ENCODE results near the gene ATP11A.
"Not testable (repeated sequence)": the region's sequence is repeated elsewhere in the genome, so short reads cannot be mapped to it uniquely, and the experiment has no call there.

The ATP11A gene

DNA sequence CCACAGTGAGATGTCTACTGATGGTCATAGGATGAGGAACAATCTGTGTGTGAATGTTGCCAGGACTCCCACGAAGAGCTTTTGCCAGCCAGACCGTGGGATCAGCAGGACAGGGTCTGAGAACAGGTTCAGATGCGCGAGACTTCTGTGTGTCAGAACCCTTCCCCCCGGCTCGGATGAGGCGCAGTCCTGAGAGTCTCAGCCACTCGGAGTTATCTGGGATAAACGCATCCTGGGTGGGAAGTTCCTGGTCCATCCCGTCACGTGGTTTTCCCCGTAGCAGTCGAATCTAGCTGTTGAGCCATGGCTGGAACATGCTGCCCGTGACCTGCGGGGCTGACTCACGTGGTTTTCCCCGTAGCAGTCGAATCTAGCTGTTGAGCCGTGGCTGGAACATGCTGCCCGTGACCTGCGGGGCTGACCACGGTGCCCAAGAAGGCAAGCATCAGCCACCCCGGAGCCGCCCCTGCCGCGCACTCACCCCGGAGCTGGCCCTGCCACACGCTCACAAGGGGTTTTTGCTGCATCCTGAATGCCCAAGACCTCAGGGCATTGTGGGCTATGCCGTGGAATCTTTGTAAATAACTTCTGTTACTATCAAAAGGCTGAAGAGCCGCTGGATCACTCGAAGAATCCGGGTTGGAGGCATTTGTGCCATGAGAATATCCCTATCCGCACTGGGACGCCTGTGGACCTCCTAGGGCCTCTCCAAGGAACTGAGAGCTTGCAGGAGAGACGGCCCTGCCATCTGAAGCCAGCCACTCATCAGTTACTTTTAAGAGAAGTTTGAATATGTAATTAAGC lies 148.4 kb downstream of the ATP11A start:
- no peak for DNase-seq (ENCODE audit: low read depth in 2 of 2)

DNA sequence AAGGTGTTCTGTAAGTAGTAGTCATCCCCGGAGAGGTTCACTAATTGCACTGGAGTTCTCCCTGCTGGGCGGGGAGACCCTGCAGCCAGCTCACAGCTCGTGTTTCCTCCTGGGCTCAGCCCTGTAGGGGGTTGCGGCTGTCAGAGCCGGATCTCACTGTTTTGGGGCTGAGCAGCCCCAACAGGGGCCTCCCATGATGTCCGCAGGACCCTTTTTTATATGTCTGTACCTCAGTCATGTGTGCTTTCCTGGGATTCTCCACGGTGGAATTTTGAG lies 148.9 kb downstream of the ATP11A start:
- DNase-seq (ENCODE audit: low read depth in 2 of 2): no peak

DNA sequence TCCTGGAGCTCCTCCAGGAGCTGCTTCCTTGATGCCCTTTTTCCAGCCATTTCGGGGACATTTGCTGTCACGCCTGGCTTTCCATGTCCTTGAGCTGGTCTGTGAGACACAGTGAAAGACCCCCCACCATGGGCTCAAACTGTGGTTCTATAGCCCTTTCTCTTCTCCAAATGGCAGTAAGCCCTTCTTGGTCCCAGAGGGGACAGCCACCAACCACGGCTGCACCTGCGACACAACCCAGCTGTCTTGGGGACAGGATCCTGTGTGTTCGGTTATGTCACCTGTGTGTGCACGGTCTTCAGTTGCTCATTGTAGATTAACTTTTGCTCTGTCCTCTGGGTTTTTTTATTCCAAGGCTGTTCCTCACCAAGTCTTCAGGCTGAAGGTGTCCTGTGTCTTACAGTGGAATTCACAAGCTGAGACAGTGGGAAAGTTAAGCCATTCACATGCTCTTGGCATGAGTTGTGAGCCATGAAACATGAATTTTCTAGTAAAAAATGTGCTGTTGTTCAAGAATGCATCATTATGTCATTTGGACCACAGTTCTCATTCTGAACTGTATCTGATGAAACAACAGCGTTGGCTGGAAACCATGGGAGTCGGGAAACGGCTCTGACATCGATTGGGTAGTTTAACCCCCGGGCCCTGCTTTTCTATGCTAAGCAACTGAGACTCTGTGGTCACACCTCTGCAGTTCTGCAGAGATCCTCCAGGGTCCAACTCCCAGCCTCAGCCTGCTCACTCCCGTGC lies 149.7 kb downstream of the ATP11A start:
- no peak for DNase-seq (ENCODE audit: low read depth in 2 of 2)

DNA sequence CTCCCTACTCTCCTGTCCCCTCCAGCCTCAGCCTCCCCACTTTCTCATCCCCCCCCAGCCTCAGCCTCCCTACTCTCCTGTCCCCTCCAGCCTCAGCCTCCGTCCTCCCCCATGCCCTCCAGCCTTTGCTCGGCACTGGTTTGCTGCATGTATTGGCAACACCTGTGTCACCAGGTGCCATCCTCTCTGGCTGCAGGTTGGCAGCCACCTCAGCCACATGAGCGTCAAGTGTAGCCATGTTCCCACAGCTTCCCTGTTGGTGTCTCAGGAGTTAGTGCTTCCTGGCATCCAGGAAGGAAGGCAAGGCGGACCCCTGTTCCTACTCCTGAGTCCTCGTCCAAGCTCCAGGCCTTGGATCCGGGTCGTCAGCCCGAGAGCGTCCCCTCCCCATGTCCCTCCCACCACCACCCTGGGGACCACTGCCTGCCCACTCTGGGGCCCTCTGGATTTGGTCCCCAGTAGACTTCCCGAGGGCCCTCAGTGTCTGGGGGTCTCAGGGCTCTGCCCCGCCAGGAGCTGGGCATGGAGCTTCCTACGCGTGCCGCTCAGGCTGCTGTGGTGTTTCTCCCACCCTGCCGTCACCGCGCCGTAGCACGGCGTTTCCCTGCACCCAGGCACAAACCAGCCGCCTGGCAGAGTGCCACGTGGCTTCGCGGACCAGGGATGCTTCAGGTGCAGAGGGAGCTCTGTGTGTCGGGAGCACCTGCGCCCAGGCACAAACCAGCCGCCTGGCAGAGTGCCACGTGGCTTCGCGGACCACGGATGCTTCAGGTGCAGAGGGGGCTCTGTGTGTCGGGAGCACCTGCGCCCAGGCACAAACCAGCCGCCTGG lies 150.8 kb downstream of the ATP11A start:
- no peak for DNase-seq (ENCODE audit: low read depth in 2 of 2)

DNA sequence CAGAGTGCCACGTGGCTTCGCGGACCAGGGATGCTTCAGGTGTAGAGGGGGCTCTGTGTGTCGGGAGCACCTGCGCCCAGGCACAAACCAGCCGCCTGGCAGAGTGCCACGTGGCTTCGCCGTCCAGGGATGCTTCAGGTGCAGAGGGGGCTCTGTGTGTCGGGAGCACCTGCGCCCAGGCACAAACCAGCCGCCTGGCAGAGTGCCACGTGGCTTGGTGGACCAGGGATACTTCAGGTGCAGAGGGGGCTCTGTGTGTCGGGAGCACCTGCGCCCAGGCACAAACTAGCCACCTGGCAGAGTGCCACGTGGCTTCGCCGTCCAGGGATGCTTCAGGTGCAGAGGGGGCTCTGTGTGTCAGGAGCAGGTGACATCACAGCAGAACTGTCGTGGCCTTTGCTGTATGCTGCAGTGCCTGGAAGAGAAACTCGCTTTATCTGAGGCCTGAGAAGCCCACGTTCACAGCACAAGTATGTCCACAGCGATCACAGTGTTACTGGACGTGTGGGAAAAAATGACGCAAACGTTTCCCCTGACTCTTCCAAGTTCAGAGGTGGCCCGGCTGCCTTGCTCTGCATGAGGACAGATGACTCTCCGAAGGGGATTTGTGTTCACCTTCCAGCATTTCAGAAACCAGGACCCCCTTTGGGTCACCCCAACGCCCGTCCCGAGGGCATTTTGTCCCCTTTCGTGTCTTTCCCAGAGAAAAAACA lies 151.6 kb downstream of the ATP11A start:
- DNase-seq (ENCODE audit: low read depth in 2 of 2): not testable (repeated sequence)

DNA sequence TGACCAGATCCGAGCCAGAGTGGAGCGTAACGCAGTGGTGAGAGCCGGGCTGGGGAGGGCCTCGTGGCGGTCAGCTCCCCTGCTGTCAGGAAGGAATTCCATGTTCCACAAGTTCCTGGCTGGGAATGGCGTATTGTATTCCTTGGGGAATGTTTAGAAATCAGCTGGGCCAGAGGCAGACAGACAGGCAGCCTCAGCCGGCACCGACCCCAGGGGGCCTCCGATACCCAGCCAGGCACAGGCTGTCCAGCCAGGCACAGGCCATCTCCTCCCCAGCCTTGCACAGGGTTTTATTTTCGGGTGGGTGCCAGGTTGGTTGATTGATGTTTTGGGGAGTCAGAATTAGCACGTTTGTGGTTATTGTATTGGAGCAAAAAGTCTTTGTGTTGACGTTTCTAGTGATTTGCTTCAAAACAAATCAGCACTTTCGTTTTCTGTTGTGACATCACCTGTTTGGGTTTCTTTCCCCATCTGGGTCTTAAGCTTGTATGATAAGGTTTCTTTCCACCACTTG lies 152.6 kb downstream of the ATP11A start:
- no peak for DNase-seq (ENCODE audit: low read depth in 2 of 2)

DNA sequence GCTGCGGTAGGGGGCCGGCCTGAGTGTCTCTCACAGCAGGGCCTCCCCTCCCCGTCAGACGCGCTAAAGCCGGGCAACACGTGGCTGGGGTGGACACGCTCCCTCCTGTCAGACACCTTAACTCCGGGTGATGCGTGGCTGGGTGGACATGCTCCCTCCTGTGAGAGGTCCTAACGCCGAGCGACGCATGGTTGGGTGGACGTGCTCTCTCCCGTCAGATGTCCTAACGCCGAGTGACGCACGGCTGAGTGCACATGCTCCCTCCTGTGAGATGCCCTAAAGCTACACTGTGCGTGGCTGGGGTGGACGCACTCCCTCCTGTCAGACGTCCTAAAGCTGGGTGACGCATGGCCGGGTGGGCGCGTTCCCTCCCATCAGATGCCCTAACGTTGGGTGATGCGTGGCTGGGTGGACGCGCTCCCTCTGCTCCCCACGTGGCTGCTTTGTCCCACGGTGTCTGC lies 153.1 kb downstream of the ATP11A start:
- DNase-seq (ENCODE audit: low read depth in 2 of 2): no peak

DNA sequence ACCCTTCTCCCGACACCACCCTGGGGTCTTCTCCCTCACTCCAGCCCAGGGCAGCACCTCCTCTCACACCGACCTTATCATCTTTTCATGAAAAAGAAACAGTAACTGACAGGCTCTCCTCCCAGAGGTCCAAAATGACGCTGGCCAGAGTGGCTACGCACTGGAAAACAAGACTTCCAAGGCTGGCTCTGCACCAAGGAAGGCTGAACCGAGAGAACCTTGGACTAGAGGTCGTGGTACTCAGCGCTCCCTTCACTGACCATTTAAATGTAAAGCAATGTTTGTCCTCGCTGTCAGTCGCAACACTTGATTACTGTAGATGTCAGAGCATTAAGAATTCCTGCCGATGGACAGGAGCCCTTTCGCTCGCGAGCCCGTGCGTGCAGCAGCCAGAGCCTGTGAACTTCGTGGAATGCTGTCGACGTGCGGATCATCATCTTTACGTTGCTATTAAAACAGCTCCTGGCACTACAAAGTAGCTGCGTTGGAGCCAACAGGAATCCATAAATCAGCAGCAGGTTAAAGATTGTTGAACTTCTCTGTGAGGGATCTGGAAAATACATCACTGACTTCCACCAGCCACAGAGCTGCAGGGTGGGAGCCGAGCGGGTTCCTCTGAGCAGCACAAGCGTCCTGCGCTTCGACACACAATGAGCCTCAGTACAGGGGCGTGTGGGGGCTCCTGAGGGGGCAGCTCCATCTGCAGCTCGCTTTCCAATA lies 153.7 kb downstream of the ATP11A start:
- DNase-seq (ENCODE audit: low read depth in 2 of 2): no peak

DNA sequence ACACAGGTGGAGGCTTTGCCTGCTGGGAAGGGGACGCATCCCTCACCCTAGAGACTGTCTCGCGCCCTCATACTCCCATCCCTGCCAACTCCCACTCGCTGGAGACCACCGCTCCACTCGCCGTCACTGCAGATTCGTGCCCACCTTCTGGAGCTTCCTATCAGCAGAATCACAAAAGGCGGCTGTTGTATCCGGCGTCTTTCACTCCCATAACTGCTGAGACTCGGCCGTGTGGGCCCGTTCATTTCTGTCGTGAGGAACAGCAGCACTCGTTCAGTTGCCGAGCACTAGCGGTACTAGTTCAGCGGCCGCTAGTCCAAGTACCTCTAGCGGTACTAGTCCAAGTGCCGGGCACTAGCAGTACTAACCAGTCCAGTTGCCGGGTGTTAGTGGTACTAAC lies 154.6 kb downstream of the ATP11A start:
- DNase-seq (ENCODE audit: low read depth in 2 of 2): no peak

DNA sequence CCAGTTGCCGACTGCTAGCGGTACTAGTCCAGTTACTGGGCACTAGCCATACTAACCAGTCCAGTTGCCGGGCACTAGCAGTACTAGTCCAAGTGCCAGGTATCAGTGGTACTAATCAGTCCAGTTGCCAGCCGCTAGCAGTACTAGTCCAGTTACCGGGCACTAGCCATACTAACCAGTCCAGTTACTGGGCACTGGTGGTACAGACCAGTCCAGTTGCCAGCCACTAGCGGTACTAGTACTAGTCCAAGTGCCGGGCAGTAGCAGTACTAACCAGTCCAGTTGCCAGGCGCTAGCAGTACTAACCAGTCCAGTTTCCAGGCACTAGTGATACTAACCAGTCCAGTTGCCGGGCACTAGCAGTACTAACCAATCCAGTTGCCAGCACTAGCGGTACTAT lies 155.0 kb downstream of the ATP11A start:
- DNase-seq (ENCODE audit: low read depth in 2 of 2): no peak

DNA sequence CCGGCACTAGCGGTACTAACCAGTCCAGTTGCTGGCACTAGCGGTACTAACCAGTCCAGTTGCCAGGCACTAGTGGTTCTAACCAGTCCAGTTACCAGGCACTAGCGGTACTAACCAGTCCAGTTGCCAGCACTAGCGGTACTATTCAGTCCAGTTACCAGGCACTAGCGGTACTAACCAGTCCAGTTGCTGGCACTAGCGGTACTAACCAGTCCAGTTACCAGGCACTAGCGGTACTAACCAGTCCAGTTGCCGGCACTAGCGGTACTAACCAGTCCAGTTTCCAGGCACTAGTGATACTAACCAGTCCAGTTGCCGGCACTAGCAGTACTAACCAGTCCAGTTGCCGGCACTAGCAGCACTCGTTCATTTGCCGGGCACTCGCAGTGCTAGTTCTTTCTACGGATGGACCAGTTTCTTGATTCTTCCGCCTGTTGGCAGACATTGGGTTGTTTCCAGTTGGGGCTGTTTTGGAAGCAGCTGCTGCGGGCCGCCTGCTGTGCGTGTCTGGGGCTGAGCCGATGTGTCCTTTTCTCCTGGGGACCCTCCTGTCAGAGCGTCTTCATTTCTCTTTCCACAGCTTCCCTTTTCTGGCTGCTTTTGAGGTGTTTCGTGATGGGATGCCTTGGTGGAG lies 155.8 kb downstream of the ATP11A start:
- DNase-seq (ENCODE audit: low read depth in 2 of 2): no peak

DNA sequence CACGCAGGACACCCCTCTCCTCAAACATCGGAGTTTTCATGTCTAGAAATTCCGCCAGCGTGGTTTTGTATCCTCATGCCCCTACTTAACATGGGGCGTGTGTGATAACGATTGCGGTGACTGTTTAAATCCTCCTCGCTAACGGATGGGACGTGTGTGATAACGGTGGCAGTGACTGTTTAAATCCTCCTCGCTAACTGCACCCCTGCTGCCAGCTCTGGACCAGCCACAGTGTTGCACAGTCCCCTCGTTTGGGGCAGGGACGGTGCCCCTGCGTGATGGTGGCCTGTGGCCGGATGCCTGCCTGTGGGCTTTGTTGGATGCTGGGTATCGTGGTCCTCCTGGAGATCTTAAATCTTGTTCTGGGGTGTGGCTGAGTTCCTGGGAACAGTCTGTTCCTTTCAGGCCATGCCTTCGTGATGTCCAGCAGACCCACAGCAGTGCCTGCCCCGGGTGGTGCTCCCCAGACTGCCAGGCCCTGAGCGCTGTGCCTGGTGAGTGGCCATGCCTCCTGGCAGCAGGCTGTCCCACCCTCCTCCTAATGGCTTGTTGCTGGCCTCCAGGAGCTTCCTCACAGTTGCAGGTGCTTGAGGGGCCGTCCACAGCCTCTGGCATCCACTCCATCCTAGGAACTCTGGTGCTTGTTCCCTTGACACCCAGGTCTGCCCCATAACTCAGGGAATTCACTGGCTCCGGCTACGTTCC lies 156.7 kb downstream of the ATP11A start:
- DNase-seq (ENCODE audit: low read depth in 2 of 2): no peak

DNA sequence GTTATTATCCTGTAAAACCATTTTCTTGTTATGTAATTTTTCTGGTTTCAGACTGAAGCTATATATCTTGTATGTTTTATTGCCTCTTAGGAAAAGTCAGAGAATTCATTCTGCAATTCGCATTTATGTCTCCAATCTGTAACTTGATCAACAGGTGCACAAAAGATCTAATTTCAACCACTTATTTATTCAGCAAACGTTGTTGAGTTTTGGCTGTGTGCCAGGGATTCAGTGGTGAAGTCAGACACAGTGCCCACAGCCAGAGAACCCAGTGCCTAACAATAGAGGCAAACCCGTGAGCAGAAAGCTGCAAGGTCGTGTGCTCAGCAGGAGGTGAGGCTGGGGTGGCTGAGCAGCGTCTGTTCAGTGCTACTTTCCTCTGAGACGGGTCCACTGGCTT lies 159.7 kb downstream of the ATP11A start:
- no peak for DNase-seq (ENCODE audit: low read depth in 2 of 2)

DNA sequence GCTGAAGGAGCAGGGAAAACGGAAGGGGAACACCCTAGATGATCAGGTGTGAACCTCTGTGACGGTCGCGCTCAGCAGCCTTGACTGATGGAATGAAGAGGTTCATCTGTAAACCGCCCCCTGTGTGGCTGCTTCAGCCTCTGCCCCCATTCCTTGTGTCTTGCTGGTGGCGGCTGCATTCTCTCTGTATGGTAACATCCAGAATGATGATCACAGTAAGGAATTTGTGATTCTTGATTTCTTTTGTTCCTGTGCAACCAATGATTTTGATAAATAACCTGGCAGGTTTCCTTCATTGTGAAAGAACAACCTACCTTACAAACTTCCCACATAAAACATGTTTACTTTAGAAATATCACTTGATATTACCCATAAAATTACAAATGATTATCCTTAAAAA lies 160.4 kb downstream of the ATP11A start:
- DNase-seq (ENCODE audit: low read depth in 2 of 2): no peak

DNA sequence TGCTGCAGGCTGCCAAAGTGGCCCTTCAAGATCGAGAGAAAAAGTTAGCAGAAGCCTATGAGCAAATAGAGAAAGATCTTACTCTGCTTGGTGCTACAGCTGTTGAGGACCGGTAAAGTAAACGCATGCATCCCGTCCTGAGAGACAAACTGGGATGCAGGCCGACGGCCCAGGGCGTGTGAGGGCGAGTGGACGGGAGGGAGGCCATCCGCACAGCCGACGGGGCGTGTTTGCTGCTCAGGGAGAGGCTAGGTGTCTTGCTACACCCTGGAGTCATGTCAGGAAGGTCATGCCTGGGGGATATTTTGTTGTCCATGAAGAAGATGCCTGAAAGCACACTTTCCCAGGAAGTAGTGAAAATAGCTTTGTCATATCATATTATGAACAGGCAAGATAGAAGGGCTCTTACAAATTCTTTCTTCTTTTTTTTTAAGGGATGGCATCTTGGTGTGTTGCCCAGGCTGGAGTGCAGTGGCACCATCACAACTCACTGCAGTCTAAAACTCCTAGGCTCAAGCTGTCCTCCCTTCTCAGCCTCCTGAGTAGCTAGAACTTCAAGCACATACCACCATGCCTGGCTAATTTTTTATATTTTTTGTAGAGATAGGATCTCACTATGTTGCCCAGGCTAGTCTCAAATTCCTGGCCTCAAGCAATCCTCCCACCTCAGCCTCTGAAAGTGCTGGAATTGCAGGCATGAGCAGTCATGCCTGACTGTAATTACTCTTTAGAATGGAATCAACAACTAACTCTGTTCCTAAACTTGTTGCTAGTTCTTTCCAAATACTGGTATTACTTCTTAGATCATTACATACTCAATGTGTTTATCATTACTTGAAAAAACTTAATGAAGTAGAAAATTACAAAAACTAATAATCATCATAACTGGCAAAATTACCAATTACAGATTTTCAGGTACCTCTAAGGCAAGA lies 161.5 kb downstream of the ATP11A start:
- DNase-seq (ENCODE audit: low read depth in 2 of 2): no peak

DNA sequence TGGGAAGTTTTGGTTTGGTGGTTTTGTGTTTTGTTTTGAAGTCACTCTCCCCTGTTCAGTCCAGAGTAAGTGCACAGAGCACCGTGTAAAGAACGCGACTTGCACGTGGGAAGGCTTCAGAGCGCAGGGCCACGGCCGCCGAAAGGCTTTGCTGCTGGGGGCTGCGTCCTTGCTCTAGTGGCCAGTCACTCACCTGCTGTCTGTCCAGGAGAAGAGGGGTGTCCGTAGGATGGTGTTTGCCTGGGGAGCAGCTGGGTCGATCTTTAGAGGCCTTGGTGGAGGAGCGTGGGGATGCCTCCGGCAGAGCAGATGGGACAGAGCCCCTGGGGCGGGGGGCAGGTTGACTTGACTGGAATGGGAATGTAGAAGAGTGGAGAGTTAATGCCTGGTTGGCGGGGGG lies 162.6 kb downstream of the ATP11A start:
- DNase-seq (ENCODE audit: low read depth in 2 of 2): no peak

DNA sequence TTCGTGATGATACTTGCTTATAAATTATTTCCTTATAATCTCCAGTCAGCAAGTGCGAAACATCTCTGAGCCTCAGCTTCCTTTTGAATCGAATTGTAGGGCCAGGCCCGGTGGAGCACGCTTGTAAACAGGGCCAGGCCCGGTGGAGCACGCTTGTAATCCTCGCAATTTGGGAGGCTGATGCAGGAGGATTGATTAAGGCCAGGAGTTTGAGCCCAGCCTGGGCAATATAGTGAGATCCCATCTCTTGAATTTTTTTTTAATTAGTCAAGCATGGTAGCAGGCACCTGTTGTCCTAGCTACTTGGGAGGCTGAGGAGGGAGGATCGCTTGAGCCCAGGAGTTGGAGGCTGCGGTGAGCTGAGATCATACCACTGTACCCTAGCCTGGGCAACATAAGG lies 163.0 kb downstream of the ATP11A start:
- DNase-seq (ENCODE audit: low read depth in 2 of 2): no peak

DNA sequence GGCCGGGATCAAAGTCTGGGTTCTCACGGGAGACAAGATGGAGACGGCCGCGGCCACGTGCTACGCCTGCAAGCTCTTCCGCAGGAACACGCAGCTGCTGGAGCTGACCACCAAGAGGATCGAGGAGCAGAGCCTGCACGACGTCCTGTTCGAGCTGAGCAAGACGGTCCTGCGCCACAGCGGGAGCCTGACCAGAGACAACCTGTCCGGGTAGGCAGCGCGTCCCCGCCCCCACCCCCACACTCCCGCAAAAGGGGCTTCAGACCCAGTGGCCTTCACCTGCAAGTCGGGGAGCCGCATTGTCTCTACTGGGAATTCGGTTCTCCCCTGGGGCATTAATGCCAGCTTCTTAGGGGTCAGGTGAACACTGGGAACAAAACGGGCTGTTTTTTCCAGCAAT lies 164.5 kb downstream of the ATP11A start:
- DNase-seq (ENCODE audit: low read depth in 2 of 2): no peak

DNA sequence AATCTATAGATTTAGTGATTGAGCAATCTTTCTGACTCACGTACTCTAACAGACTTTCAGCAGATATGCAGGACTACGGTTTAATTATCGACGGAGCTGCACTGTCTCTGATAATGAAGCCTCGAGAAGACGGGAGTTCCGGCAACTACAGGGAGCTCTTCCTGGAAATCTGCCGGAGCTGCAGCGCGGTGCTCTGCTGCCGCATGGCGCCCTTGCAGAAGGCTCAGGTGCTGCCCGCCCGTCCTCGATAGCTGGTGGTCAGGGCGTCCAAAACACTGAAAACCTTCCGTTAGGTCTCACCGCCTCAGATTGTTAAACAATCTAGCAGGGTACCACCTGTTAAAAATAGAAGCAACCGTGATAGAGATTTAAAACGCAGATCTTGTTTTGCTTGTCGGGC lies 166.0 kb downstream of the ATP11A start:
- no peak for DNase-seq (ENCODE audit: low read depth in 2 of 2)
